Measurements from ENCODE around the gene KIF13A. TPM values are rescaled to one million over a fixed set of nuclear protein-coding genes. Genes with fewer than 3 reads are reported as not detected.

The KIF13A gene
- total RNA-seq, 1 experiment from 2014 or later, result 24.1 TPM

DNA sequence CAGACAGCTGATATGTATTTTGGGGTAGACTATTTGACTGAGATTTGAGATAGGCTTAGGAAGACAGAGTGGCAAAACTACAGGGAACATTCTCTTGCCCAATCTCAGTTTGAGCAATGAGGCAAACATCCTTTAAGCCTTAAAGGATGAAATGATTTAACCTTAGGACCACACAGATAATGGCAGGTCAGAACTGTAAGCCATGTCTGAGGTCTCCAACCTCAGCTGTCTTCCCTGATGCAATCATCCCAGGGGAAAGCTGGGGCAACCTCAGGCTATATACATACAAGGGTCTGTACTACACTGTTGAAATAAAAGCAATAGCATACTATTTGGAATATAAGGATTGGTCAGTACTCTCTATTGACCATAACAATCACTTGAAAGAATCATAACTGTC is 196.9 kb downstream of the KIF13A start:
- Mint-ChIP-seq H3K27ac (ENCODE audit: low read depth, unreplicated experiment) (no peak overlapping the region), H3K4me3 (ENCODE audit: unreplicated experiment) (no peak overlapping the region), H3K27me3 (ENCODE audit: insufficient read depth, unreplicated experiment) (no peaks in the 10 kb centered on the region), H3K9me3 (ENCODE audit: unreplicated experiment) (no peaks in the 10 kb centered on the region), H3K4me1 (ENCODE audit: insufficient read depth, unreplicated experiment) (no peaks in the 10 kb centered on the region), H3K36me3 (ENCODE audit: insufficient read depth, unreplicated experiment) (peaks cover 88% of the 10 kb centered on the region)
- intact Hi-C loops (cut with micrococcal nuclease), result no loop called here
- DNase-seq (ENCODE audit: unreplicated experiment), result no peak
- TF ChIP-seq, protein P1, sequence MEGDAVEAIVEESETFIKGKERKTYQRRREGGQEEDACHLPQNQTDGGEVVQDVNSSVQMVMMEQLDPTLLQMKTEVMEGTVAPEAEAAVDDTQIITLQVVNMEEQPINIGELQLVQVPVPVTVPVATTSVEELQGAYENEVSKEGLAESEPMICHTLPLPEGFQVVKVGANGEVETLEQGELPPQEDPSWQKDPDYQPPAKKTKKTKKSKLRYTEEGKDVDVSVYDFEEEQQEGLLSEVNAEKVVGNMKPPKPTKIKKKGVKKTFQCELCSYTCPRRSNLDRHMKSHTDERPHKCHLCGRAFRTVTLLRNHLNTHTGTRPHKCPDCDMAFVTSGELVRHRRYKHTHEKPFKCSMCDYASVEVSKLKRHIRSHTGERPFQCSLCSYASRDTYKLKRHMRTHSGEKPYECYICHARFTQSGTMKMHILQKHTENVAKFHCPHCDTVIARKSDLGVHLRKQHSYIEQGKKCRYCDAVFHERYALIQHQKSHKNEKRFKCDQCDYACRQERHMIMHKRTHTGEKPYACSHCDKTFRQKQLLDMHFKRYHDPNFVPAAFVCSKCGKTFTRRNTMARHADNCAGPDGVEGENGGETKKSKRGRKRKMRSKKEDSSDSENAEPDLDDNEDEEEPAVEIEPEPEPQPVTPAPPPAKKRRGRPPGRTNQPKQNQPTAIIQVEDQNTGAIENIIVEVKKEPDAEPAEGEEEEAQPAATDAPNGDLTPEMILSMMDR (IDR thresholded peaks at IDR 0.05; ENCODE audit: unreplicated experiment), result no peak
- ChIA-PET POLR2A (interaction anchor here (1.4 kb wide), 1 partner anchor 83 kb away, joined by 3 read pairs; the partner anchor contains the start of gene NUP153), CTCF (interaction anchor here (0.8 to 2.3 kb wide), 2 partner anchors 14 to 634 kb away, joined by 4 to 17 read pairs; no protein-coding TSS in a partner anchor)
- no TSS peak for BruUV-seq (replicated peaks)

DNA sequence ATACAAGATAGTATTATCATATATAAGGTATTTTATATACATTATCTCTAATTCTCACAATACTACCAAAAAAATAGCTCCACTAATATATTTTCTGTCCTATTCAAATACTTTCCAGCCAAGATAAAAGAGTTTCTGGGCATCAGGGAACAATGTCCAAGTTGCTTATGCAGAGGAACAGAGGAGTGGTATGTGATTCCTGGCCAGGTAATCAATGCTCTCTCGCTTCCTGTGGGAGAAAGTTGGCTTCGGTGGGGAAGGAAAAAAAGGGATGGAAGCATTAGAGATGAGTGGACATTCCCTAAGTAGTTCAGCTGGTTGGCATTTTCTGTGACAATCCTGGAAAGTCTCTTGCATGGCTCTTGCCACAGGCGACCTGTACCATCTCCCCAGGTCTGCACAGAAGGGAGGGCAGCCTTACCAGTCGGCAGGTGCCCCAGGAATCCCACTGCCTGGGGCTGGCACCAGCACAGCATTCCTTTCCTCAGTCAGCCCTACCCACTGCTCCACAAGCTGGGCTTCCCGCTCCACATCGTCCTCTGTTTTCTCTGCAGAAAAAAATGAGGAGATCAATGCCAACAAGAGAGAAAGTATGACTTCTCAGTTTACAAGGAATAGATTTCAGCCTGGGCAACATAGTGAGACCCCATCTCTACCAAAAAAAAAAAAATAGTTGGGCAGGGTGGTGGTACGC is 202.2 kb downstream of the KIF13A start:
- Mint-ChIP-seq H3K36me3 (ENCODE audit: insufficient read depth, unreplicated experiment) (peaks cover 77% of the 10 kb centered on the region), H3K4me1 (ENCODE audit: insufficient read depth, unreplicated experiment) (no peaks in the 10 kb centered on the region), H3K9me3 (ENCODE audit: unreplicated experiment) (no peaks in the 10 kb centered on the region), H3K27ac (ENCODE audit: low read depth, unreplicated experiment) (no peak overlapping the region), H3K4me3 (ENCODE audit: unreplicated experiment) (no peak overlapping the region), H3K27me3 (ENCODE audit: insufficient read depth, unreplicated experiment) (no peaks in the 10 kb centered on the region)
- no peak for DNase-seq (ENCODE audit: unreplicated experiment)
- BruUV-seq (replicated peaks), result no TSS peak
- ChIA-PET POLR2A (interaction anchor here (0.6 to 0.7 kb wide), 2 partner anchors 12 to 431 kb away, joined by 3 read pairs; no protein-coding TSS in a partner anchor), CTCF (interaction anchor here (0.6 kb wide), 1 partner anchor 157 kb away, joined by 4 read pairs; no protein-coding TSS in a partner anchor)
- TF ChIP-seq, protein P1 (IDR thresholded peaks at IDR 0.05; ENCODE audit: unreplicated experiment), result no peak
- intact Hi-C loops (cut with micrococcal nuclease), result no loop called here

DNA sequence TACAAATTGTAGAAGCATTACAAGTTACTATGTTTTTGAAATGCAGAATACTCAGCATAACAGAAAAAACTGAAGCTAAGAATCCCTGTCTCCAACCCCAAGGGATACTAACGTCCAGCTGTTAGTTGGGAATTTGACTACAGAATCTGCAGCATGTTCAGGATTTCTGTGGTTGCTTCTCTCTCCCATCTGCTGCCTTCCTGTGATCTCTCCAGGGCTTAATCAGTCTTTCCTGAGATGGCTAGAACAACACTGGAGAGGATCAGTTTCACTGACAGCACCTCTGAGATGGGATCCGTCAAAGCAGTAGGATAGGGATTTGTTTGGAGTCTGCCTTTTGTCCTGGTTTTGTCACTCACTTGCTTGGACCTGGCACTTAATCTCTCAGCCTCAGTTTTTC is 207.4 kb downstream of the KIF13A start:
- ChIA-PET CTCF (interaction anchor here (0.6 to 1.0 kb wide), 3 partner anchors 25 to 244 kb away, joined by 4 to 5 read pairs (median 4); no protein-coding TSS in a partner anchor), POLR2A (no interaction called here)
- Mint-ChIP-seq H3K9me3 (ENCODE audit: unreplicated experiment) (no peaks in the 10 kb centered on the region), H3K27ac (ENCODE audit: low read depth, unreplicated experiment) (no peak overlapping the region), H3K4me1 (ENCODE audit: insufficient read depth, unreplicated experiment) (no peaks in the 10 kb centered on the region), H3K4me3 (ENCODE audit: unreplicated experiment) (no peak overlapping the region), H3K36me3 (ENCODE audit: insufficient read depth, unreplicated experiment) (peaks cover 66% of the 10 kb centered on the region), H3K27me3 (ENCODE audit: insufficient read depth, unreplicated experiment) (no peaks in the 10 kb centered on the region)
- DNase-seq (ENCODE audit: unreplicated experiment), result no peak
- intact Hi-C loops (cut with micrococcal nuclease), result no loop called here
- no TSS peak for BruUV-seq (replicated peaks)
- TF ChIP-seq, protein P1 (IDR thresholded peaks at IDR 0.05; ENCODE audit: unreplicated experiment), result no peak

DNA sequence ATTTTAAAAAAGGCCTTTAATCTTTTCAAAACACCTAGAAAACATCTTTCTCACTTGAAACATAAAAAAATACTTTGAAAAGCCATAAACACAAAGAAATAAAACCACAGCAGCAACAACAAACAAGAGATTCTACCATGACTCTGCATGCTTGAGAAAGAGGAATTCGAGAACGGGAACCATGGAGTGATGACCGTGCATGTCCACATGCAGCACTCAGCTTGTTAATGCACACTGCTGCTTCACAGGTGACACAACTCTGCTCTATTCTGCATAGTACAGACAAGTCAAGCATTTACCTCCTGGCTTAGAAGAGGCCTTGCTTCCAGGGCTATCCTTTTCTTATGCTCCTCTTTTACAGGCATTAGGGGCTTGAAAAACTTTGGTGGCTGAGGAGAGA is 215.8 kb downstream of the KIF13A start:
- H3K27me3 Mint-ChIP-seq (ENCODE audit: insufficient read depth, unreplicated experiment), result no peaks in the 10 kb centered on the region
- intact Hi-C loops (cut with micrococcal nuclease), result no loop called here
- H3K36me3 Mint-ChIP-seq (ENCODE audit: insufficient read depth, unreplicated experiment), result peaks cover 58% of the 10 kb centered on the region
- ChIA-PET POLR2A (no interaction called here), CTCF (no interaction called here)
- DNase-seq (ENCODE audit: unreplicated experiment), result no peak
- no peak overlapping the region for H3K27ac Mint-ChIP-seq (ENCODE audit: low read depth, unreplicated experiment)
- TF ChIP-seq, protein P1 (IDR thresholded peaks at IDR 0.05; ENCODE audit: unreplicated experiment), result no peak
- no TSS peak for BruUV-seq (replicated peaks)
- no peak overlapping the region for H3K4me3 Mint-ChIP-seq (ENCODE audit: unreplicated experiment)
- no peaks in the 10 kb centered on the region for H3K4me1 Mint-ChIP-seq (ENCODE audit: insufficient read depth, unreplicated experiment)
- H3K9me3 Mint-ChIP-seq (ENCODE audit: unreplicated experiment), result no peaks in the 10 kb centered on the region
